Measurements from ENCODE around the gene SYNJ2.

The SYNJ2 gene

DNA sequence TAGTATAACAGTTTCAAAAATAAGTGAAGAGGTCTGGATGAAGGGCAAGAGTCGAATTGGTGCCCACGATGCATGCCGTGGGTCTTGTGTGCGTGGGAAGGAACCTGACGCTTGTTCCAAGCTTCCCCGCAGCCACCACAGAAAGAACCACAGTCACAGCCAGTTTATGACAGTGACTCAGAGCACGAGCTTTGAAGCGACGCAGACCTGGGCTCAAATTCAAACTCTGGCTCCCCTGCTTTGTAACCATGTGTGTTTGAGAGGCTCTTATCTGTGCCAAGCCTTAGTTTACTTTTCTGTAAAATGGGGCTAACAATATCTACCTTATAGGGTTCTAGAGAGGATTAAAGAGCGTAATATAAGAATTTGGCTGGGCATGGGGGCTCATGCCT, 65.5 kb downstream of the SYNJ2 start:
- Histone ChIP-seq H3K4me3 (ENCODE audit: low read depth, low read length) (no peak overlapping the region), H3K36me3 (no peaks in the 10 kb centered on the region), H3K4me1 (peaks cover 23% of the 10 kb centered on the region), H3K27me3 (no peaks in the 10 kb centered on the region), H3K9me3 (no peaks in the 10 kb centered on the region)
- DNase-seq: no peak
- TF ChIP-seq, protein P1, sequence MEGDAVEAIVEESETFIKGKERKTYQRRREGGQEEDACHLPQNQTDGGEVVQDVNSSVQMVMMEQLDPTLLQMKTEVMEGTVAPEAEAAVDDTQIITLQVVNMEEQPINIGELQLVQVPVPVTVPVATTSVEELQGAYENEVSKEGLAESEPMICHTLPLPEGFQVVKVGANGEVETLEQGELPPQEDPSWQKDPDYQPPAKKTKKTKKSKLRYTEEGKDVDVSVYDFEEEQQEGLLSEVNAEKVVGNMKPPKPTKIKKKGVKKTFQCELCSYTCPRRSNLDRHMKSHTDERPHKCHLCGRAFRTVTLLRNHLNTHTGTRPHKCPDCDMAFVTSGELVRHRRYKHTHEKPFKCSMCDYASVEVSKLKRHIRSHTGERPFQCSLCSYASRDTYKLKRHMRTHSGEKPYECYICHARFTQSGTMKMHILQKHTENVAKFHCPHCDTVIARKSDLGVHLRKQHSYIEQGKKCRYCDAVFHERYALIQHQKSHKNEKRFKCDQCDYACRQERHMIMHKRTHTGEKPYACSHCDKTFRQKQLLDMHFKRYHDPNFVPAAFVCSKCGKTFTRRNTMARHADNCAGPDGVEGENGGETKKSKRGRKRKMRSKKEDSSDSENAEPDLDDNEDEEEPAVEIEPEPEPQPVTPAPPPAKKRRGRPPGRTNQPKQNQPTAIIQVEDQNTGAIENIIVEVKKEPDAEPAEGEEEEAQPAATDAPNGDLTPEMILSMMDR (IDR thresholded peaks at IDR 0.05; ENCODE audit: low read depth, low read length): no peak

GRCh38 chr6:158047563-158048323, 66.1 kb downstream of the SYNJ2 start:
- Histone ChIP-seq H3K9me3 (no peaks in the 10 kb centered on the region), H3K27me3 (no peaks in the 10 kb centered on the region), H3K4me3 (ENCODE audit: low read depth, low read length) (no peak overlapping the region), H3K4me1 (peaks cover 17% of the 10 kb centered on the region), H3K36me3 (no peaks in the 10 kb centered on the region)
- TF ChIP-seq, protein P1 (IDR thresholded peaks at IDR 0.05; ENCODE audit: low read depth, low read length): no peak
- no peak for DNase-seq

GRCh38 chr6:158048589-158048988, 66.9 kb downstream of the SYNJ2 start:
- Histone ChIP-seq H3K4me1 (peaks cover 9% of the 10 kb centered on the region), H3K4me3 (ENCODE audit: low read depth, low read length) (no peak overlapping the region), H3K36me3 (no peaks in the 10 kb centered on the region), H3K27me3 (no peaks in the 10 kb centered on the region), H3K9me3 (no peaks in the 10 kb centered on the region)
- DNase-seq: no peak
- TF ChIP-seq, protein P1 (IDR thresholded peaks at IDR 0.05; ENCODE audit: low read depth, low read length): no peak

DNA sequence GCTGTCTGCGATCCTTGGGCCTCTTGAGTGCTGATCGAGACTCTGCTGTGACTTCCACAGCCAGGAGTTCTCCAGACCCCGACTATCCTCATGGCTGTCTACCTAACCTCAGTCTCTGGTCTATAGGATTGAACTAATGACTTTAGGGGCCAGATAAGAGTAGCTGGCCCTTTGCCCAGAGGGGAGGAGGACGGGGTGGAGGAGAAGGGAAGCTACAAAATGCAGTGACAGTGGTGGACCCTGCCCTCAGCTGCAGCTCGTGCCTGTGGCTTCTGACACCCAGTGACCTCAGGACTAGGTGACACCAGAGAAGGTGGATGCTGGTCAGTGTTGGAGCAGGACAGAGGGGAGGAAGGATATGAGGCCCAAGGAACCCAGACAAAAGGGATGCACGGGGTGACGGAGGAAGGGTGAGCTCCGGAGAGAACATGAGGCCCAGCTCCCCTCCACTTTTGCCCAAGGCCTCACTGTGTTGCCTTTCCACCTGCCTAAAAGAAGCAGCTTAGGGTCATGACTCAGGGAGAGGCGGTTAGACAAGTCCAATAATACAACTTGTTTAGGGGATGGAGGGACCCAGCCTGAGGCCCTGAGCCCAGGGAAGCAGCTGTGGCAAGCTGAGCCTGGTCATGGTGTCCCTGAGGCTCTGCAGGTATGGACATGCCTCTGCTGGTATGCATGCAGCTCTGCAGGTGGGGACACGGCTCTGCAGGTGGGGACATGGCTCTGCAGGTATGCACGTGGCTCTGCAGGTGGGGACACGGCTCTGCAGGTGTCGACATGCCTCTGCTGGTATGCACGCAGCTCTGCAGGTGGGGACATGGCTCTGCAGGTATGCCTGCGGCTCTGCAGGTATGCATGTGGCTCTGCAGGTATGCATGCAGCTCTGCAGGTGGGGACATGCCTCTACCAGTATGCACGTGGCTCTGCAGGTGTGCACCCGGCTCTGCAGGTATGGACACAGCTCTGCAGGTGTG, 67.7 kb downstream of the SYNJ2 start:
- H3K36me3 ChIP-seq: no peaks in the 10 kb centered on the region

GRCh38 chr6:158050107-158050735, 68.6 kb downstream of the SYNJ2 start:
- H3K36me3 ChIP-seq: no peaks in the 10 kb centered on the region
- H3K27me3 ChIP-seq: no peaks in the 10 kb centered on the region
- DNase-seq: no peak
- H3K4me1 ChIP-seq: peaks cover 9% of the 10 kb centered on the region
- H3K9me3 ChIP-seq: no peaks in the 10 kb centered on the region
- no peak overlapping the region for H3K4me3 ChIP-seq (ENCODE audit: low read depth, low read length)
- TF ChIP-seq, protein P1 (IDR thresholded peaks at IDR 0.05; ENCODE audit: low read depth, low read length): no peak

More for the DNA sequence above, 67.7 kb downstream of the SYNJ2 start:
- DNase-seq: peak; percentile 57
- Histone ChIP-seq H3K27me3 (no peaks in the 10 kb centered on the region), H3K9me3 (no peaks in the 10 kb centered on the region), H3K4me3 (ENCODE audit: low read depth, low read length) (no peak overlapping the region), H3K4me1 (peaks cover 9% of the 10 kb centered on the region)
- TF ChIP-seq, protein P1 (IDR thresholded peaks at IDR 0.05; ENCODE audit: low read depth, low read length): no peak

Data from BE2C (cell line).